B cell (primary cell): ENCODE results near the gene SNRNP27. TPM values are rescaled to one million over a fixed set of nuclear protein-coding genes. Genes with fewer than 3 reads are reported as not detected.

Source experiments
- ATAC-seq: fragments of 200-7000 bp; cut with Tn5 transposase; one replicate; pipeline ENCODE4 v1.10.0; 2021; ENCODE audit warnings: low read depth, mild to moderate bottlenecking, moderate number of reproducible peaks, moderate library complexity
- CTCF ChIA-PET: fragments of 350-600 bp; sonication (Branson Sonifier 250); formaldehyde crosslinking; loops from one replicate; lab custom pipeline; 2021; ENCODE audit warnings: antibody characterized with exemption, inconsistent platforms; lab: Charles Lee
- POLR2A ChIA-PET: fragments of 350-600 bp; sonication (Branson Sonifier 250); formaldehyde crosslinking; loops from one replicate; lab custom pipeline; 2021; ENCODE audit warnings: antibody characterized with exemption; lab: Charles Lee
- DNase-seq: peaks from one replicate; pipeline ENCODE4 v3.0.0; 2013
- H2AFZ ChIP-seq: 2 replicates; pipeline ENCODE4 v1.6.1; 2012; ENCODE audit warnings: mild to moderate bottlenecking, low read depth, low read length; ENCODE audit not compliant: insufficient read depth, poor library complexity, severe bottlenecking
- H3K27ac ChIP-seq, 2 donors: 1 replicate in 1 of 2; 2 replicates in 1 of 2; pipeline ENCODE4 v1.5.1; 2012 to 2013; ENCODE audit warnings: low read length in 2 of 2, mild to moderate bottlenecking in 2 of 2, moderate library complexity in 1 of 2
- H3K27me3 ChIP-seq, 4 experiments: fragments of 200-600 bp in 1 of 4; sonication (generic) in 1 of 4; replicated peaks in 1 of 4; 1 replicate in 2 of 4; 2 replicates in 2 of 4; pipeline versions ENCODE4 v1.6.1 to v1.7.0; 2013 to 2016; ENCODE audit warnings: low read length in 3 of 4, mild to moderate bottlenecking in 2 of 4, mixed read lengths in 1 of 4, moderate library complexity in 1 of 4; ENCODE audit not compliant: insufficient read depth in 4 of 4, control insufficient read depth in 3 of 4; ENCODE audit errors: control extremely low read depth in 1 of 4
- H3K36me3 ChIP-seq, 2 experiments: replicated peaks in 1 of 2; 1 replicate in 1 of 2; 2 replicates in 1 of 2; pipeline versions ENCODE4 v1.6.1 to v1.7.1; 2013; ENCODE audit warnings: low read length in 1 of 2; ENCODE audit not compliant: insufficient read depth in 2 of 2, control insufficient read depth in 1 of 2; ENCODE audit errors: control extremely low read depth in 1 of 2, extremely low read depth in 1 of 2
- H3K4me1 ChIP-seq, 2 donors: fragments of 200-600 bp in 1 of 2; sonication (generic) in 1 of 2; 1 replicate in 1 of 2; 2 replicates in 1 of 2; pipeline versions ENCODE4 v1.5.1 to v1.6.1; 2013 to 2017; ENCODE audit warnings: low read length in 2 of 2; ENCODE audit not compliant: control insufficient read depth in 2 of 2, insufficient read depth in 2 of 2
- H3K4me2 ChIP-seq: replicated peaks from 2 replicates; pipeline ENCODE3; 2012; ENCODE audit warnings: mild to moderate bottlenecking, low read depth, low read length; ENCODE audit not compliant: poor library complexity, severe bottlenecking
- H3K4me3 ChIP-seq, 5 experiments: fragments of 200-600 bp in 1 of 5; sonication (generic) in 1 of 5; 1 replicate in 3 of 5; 2 replicates in 2 of 5; pipeline versions ENCODE4 v1.5.1 to v1.7.0; 2011 to 2016; ENCODE audit warnings: low read length in 4 of 5, mild to moderate bottlenecking in 4 of 5, low read depth in 2 of 5, control low read depth in 1 of 5, moderate library complexity in 1 of 5; ENCODE audit not compliant: insufficient read depth in 1 of 5; ENCODE audit errors: control extremely low read depth in 1 of 5, extremely low read depth in 1 of 5
- H3K79me2 ChIP-seq: fragments of 200-600 bp; sonication (generic); one replicate; pipeline ENCODE4 v1.6.0; 2016; ENCODE audit warnings: low read length; ENCODE audit not compliant: control insufficient read depth, insufficient read depth
- H3K9ac ChIP-seq: fragments of 200-600 bp; sonication (generic); 2 replicates; pipeline ENCODE4 v1.6.1; 2017; ENCODE audit warnings: mild to moderate bottlenecking, low read length, moderate library complexity
- H3K9me3 ChIP-seq, 3 donors: one replicate each; pipeline versions ENCODE4 v1.6.1 to v1.7.1; 2013; ENCODE audit warnings: low read length in 2 of 3; ENCODE audit not compliant: control insufficient read depth in 2 of 3, insufficient read depth in 1 of 3; ENCODE audit errors: control extremely low read depth in 1 of 3
- H4K20me1 ChIP-seq: 2 replicates; pipeline ENCODE4 v1.6.0; 2012; ENCODE audit warnings: mild to moderate bottlenecking, low read length; ENCODE audit not compliant: insufficient read depth, control insufficient read depth, poor library complexity, severe bottlenecking
- H3K27ac Mint-ChIP-seq: one replicate; pipeline ENCODE4 v1.8.0; 2021; ENCODE audit warnings: mixed read lengths
- H3K27me3 Mint-ChIP-seq: one replicate; pipeline ENCODE4 v1.8.0; 2021; ENCODE audit warnings: mixed read lengths
- H3K4me1 Mint-ChIP-seq: one replicate; pipeline ENCODE4 v1.8.0; 2021; ENCODE audit warnings: mixed read lengths
- H3K4me3 Mint-ChIP-seq: one replicate; pipeline ENCODE4 v1.8.0; 2021; ENCODE audit warnings: mixed read lengths
- H3K9me3 Mint-ChIP-seq: one replicate; pipeline ENCODE4 v1.8.0; 2022; ENCODE audit warnings: mixed read lengths; ENCODE audit not compliant: insufficient read depth
- EZH2 ChIP-seq: IDR thresholded peaks from 2 replicates; pipeline ENCODE4 v1.6.1; 2012; ENCODE audit warnings: borderline replicate concordance, low read depth, mild to moderate bottlenecking, moderate library complexity, low read length; ENCODE audit not compliant: insufficient read depth, poor library complexity, severe bottlenecking
- WGBS: methylation state at CpG from one replicate; pipeline ENCODE4 v1.1.5; 2013; ENCODE audit warnings: missing lambda C conversion rate; ENCODE audit not compliant: insufficient coverage; 5-methylcytosine and 5-hydroxymethylcytosine counted together
- intact Hi-C: fragments of 100-400 bp; cut with micrococcal nuclease; formaldehyde crosslinking; loops from one replicate; pipeline ENCODE4 v1.10.0; 2022
- polyA plus RNA-seq: library from polyadenylated mRNA; depleted of rRNA; stranded (reverse); fragments of >200 nt; gene quantifications from 2 replicates; pipeline ENCODE4 v1.2.3, GENCODE V29; 2012
- total RNA-seq, 2 donors: library from RNA; stranded (reverse); fragments of 120-200 nt in 1 of 2; gene quantifications; 1 replicate in 1 of 2; 2 replicates in 1 of 2; pipeline versions ENCODE4 v1.2.3 to v1.2.4, GENCODE V29; 2013 to 2022
- TF ChIP-seq, protein P1 (sequence below): fragments of 200-600 bp; IDR thresholded peaks from one replicate; pipeline ENCODE4 v1.8.0; 2022; ENCODE audit warnings: antibody characterized with exemption, mild to moderate bottlenecking

SNRNP27 gene
- total and polyA plus RNA-seq, 2 donors (not counting 1 experiment from before 2014, with no cell fraction given), result 20.5 to 54.8 TPM

DNA sequence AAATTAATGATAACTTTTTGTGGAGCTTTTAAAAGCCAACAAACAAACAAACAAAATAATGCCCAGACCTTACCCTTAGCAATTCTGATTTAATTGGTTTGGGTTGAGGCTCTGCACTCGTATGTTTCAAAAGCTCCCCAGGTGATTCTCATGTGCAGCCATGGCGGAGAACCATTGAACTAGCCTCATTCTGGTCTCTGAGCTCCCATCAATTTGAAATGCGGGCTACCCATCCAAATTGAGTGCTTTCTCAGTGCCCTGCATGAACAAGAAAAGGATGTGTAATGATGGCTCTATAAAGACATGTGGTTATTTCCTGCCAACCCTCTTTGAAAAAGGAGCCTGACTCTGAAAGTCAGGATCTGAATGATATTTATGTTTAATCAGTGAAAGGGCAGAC lies 29.4 kb downstream of the SNRNP27 start:
- ATAC-seq (no peak), DNase-seq (no peak)
- Mint-ChIP-seq H3K9me3 (no peaks in the 10 kb centered on the region), H3K4me3 (no peak overlapping the region), H3K27ac (no peak overlapping the region), H3K4me1 (peaks cover 7% of the 10 kb centered on the region), H3K27me3 (no peaks in the 10 kb centered on the region)
- Histone ChIP-seq H3K36me3 (peaks cover 2 to 32% of the 10 kb centered on the region in 2 experiments), H3K9me3 (no peaks in the 10 kb centered on the region), H3K27ac (no peak overlapping the region), H3K4me3 (no peak overlapping the region), H3K4me1 (peaks cover 0 to 7% of the 10 kb centered on the region in 2 donors), H4K20me1 (no peaks in the 10 kb centered on the region), H3K27me3 (no peaks in the 10 kb centered on the region), H3K79me2 (peaks cover 18% of the 10 kb centered on the region), H3K9ac (no peak overlapping the region), H2AFZ (no peak overlapping the region), H3K4me2 (no peak overlapping the region)
- CTCF ChIA-PET, result interaction anchor here (0.7 to 1.2 kb wide), 2 partner anchors 10 to 417 kb away, joined by 3 read pairs; no protein-coding TSS in a partner anchor
- WGBS, result 93% methylated on average over 3 of the region's 3 CpGs
- TF ChIP-seq, protein P1, sequence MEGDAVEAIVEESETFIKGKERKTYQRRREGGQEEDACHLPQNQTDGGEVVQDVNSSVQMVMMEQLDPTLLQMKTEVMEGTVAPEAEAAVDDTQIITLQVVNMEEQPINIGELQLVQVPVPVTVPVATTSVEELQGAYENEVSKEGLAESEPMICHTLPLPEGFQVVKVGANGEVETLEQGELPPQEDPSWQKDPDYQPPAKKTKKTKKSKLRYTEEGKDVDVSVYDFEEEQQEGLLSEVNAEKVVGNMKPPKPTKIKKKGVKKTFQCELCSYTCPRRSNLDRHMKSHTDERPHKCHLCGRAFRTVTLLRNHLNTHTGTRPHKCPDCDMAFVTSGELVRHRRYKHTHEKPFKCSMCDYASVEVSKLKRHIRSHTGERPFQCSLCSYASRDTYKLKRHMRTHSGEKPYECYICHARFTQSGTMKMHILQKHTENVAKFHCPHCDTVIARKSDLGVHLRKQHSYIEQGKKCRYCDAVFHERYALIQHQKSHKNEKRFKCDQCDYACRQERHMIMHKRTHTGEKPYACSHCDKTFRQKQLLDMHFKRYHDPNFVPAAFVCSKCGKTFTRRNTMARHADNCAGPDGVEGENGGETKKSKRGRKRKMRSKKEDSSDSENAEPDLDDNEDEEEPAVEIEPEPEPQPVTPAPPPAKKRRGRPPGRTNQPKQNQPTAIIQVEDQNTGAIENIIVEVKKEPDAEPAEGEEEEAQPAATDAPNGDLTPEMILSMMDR, result no peak
- no peak for TF ChIP-seq EZH2
- intact Hi-C loops, result no loop called here
- POLR2A ChIA-PET, result no interaction called here

DNA sequence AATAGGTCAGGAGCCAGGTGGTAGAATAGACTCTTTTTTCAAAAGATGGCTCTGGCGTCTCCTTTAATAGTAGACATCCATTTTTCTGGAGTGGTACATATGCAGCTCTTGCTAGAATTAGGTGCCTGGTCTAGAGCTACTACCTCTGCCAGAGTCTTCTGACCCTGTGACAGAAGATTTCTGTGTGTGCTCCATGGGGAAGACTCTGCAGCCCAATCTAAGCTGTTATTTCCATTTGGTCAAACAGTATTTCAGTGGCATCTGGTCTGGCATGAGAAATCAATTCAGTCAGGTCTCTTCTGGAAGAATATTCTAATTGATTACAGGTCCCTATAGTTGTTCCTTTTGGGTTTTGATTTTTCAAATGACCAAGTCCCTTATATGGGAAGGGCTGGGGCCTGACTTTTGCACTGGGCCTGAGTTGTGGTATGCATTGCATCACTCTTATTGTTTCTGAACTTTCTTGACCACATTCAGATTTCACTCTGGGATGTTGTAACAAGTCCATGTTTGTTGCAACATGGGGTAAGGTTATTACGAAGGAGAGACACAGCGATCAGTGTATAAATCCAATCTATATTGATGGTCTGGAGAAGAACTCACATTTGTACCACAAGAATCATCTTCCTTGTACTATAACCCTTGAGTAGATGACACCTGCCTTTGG lies 33.2 kb downstream of the SNRNP27 start:
- no peaks in the 10 kb centered on the region for H3K4me1 ChIP-seq
- no peaks in the 10 kb centered on the region for H3K9me3 Mint-ChIP-seq
- no peak overlapping the region for H3K27ac ChIP-seq
- no CpG with 5 or more reads among the region's 3 CpGs for WGBS
- peaks cover 12% of the 10 kb centered on the region for H3K79me2 ChIP-seq
- H2AFZ ChIP-seq, result no peak overlapping the region
- H3K4me3 Mint-ChIP-seq, result no peak overlapping the region
- peak overlapping the region in 1 of 5 experiments; percentile 14 for H3K4me3 ChIP-seq
- no peak overlapping the region for H3K4me2 ChIP-seq
- intact Hi-C loops, result no loop called here
- H3K36me3 ChIP-seq, result peaks cover 6 to 32% of the 10 kb centered on the region in 2 experiments
- ChIA-PET CTCF (no interaction called here), POLR2A (no interaction called here)
- no peak overlapping the region for H3K27ac Mint-ChIP-seq
- peaks cover 2% of the 10 kb centered on the region for H4K20me1 ChIP-seq
- H3K4me1 Mint-ChIP-seq, result peaks cover 4% of the 10 kb centered on the region
- no peak for ATAC-seq
- no peak overlapping the region for H3K9ac ChIP-seq
- DNase-seq, result no peak
- TF ChIP-seq EZH2, result no peak
- TF ChIP-seq, protein P1, result no peak
- H3K27me3 ChIP-seq, result no peaks in the 10 kb centered on the region
- no peaks in the 10 kb centered on the region for H3K9me3 ChIP-seq
- no peaks in the 10 kb centered on the region for H3K27me3 Mint-ChIP-seq
